HFF-Myc (cell line): Measurements from ENCODE around the gene DNAJB11.

ENCODE experiments used
- DNase-seq: peaks from one replicate; pipeline ENCODE4 v3.0.0-alpha.2; 2011; ENCODE audit warnings: low read depth; ENCODE audit errors: extremely low read depth
- H3K4me3 ChIP-seq: replicated peaks from 2 replicates; pipeline ENCODE4 v1.5.1; 2011; ENCODE audit warnings: low read depth, mild to moderate bottlenecking, control low read depth, low read length
- TF ChIP-seq, protein P1 (sequence below): IDR thresholded peaks from 2 replicates; pipeline ENCODE4 v1.5.1; 2012; ENCODE audit warnings: mild to moderate bottlenecking, low read depth, low read length, control low read depth; ENCODE audit errors: missing control alignments

The DNAJB11 gene

DNA sequence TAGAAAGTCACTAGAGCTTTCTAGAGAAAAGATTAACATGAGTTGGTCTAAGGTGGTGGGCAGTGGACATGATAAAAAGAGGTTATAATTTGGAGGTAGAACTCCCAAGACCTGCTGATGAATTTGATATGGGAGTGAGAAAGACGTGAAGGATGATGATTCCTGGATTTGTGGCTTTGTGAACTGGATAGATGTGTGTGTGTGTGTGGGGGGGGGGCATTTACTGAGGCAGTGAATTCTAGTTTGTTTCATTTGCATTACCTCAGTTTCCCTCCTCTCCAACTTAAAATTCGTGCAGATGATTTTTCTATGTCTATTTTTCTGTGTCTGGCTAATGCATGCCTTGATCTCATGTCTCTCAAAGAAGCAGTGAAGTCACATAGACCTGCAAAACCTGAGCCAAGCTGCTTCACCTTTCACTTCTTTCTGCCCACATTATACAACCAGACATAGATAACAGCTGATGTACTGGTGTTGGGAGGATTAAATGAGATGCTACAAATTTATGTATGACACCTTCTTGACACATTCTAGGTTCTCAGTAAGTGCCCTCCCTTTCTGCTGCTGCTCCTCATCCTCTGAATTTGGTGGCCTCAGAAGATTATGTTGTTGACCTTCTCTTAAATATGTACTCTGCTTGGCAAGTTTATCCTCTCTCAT is 52.3 kb downstream of the DNAJB11 start:
- H3K4me3 ChIP-seq = no peak overlapping the region
- no peak for DNase-seq
- TF ChIP-seq, protein P1, sequence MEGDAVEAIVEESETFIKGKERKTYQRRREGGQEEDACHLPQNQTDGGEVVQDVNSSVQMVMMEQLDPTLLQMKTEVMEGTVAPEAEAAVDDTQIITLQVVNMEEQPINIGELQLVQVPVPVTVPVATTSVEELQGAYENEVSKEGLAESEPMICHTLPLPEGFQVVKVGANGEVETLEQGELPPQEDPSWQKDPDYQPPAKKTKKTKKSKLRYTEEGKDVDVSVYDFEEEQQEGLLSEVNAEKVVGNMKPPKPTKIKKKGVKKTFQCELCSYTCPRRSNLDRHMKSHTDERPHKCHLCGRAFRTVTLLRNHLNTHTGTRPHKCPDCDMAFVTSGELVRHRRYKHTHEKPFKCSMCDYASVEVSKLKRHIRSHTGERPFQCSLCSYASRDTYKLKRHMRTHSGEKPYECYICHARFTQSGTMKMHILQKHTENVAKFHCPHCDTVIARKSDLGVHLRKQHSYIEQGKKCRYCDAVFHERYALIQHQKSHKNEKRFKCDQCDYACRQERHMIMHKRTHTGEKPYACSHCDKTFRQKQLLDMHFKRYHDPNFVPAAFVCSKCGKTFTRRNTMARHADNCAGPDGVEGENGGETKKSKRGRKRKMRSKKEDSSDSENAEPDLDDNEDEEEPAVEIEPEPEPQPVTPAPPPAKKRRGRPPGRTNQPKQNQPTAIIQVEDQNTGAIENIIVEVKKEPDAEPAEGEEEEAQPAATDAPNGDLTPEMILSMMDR = no peak

DNA sequence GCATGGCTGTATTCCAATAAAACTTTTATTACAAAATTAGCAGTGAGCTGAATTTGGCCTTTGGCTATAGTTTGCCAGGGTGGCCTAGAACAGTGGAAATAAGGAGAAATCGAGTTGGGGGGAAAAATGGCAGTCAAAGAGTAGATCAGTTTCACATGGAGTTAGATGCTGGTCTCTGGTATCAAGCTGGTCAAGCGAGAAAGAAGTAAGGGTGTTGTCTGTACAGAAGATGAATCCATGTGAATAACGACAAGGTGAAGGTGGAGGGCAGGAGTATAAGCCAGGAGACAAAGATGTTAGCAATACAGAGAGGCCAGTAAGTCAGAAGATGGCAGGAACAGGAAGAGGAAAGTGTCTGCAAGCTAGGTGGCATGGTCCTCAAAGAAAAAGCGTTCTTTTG is 54.1 kb downstream of the DNAJB11 start:
- TF ChIP-seq, protein P1 = no peak
- no peak for DNase-seq

DNA sequence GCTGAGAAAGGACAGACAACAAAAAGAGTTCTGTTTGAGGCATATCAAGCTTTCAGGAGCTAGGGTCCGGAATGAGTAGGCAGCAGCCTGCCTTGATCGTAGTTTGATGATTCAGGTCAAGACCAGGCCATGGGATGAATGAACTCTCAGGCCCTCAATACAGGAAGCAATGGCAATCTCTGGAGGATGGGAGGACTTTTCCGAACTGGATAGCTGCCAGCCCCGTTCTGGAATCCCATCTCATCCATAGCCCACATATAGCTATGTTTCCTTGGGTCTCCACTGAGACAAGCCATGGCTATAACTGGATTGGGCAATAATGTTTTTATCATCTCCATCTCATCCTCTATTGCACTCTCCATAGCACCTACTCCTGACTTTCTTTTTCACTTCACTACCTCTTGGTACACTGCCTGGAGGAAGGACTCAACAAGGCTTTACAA is 55.1 kb downstream of the DNAJB11 start:
- H3K4me3 ChIP-seq = no peak overlapping the region
- TF ChIP-seq, protein P1 = no peak
- DNase-seq = no peak

More for the DNA sequence above, 54.1 kb downstream of the DNAJB11 start:
- H3K4me3 ChIP-seq = no peak overlapping the region

DNA sequence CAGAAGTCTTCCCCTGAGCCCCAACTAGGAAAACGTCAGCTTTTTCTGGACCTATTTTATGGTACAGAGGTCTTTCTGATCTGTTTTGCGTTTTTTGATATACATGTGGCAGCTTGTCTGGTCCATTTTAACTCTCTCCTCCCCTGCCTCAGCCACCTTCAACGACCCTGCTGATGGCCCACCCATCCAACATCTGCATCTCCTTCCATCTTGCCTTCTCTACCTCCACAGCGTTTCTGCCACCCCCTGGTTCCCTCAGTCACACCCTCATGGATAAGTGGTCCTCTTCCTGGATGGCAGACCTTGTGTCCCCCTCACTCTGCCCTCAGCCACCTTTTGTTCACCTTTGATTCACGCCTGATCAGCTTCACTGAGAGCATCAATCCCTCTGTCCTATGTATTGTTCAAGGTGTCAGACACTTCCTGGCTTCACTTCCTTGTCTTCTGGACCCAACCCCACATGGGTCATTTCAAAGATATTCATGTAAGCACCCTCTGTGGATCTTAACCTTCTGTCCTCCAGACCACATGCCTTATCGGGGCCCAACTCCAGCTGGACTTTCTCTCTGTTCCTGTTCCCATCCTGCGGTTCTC is 55.8 kb downstream of the DNAJB11 start:
- no peak overlapping the region for H3K4me3 ChIP-seq
- TF ChIP-seq, protein P1 = no peak
- no peak for DNase-seq

DNA sequence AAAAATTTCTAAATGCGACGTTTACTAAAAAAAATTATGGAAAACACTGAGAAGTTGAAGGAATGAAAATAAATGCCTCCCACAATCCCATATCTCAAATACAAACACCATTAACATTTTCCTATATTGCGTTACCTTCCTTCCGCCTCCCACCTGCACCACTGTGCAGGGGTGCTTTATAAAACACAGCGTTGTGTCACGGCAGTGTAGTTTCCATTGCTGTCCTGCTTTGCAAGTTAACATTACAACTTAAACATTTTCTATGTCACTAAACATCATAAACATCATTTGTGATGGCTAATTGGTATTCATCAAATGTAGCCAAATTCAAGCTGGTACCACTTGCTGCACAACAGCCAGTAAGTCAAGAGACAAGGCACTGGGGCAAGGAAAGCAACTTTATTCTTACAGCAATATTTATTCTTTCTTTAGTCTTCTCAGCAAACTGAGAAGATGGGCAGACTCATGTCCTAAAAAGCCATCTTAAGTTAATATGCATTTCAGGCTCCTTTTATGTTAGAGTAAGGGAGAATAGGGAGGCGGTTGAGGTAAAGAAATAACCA is 57.4 kb downstream of the DNAJB11 start:
- H3K4me3 ChIP-seq = no peak overlapping the region
- DNase-seq = no peak
- TF ChIP-seq, protein P1 = no peak

DNA sequence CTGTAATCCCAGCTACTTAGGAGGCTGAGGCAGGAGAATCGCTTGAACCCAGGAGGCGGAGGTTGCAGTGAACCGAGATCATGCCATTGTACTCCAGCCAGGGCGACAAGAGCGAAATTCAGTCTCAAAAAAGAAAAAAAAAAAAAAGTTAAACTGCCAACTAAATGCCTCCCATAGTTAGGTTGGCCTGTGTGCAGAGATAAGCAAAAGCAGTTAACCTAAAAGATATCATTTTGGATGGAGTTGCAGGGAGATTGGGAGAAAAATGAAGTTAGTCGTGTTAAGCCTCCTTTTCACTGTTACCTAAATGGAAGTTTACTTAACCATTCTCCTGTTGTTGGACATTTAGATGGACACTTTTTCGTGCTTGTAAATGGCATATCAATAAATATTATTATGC is 58.2 kb downstream of the DNAJB11 start:
- no peak overlapping the region for H3K4me3 ChIP-seq
- TF ChIP-seq, protein P1 = no peak
- no peak for DNase-seq
